Iris pigment epithelial cell (primary cell): Measurements from ENCODE around the gene MUC4.
"Not testable (repeated sequence)": the region's sequence is repeated elsewhere in the genome, so short reads cannot be mapped to it uniquely, and the experiment has no call there.

Source experiments
- DNase-seq: peaks from one replicate; pipeline ENCODE4 v3.0.0-alpha.2; 2011; ENCODE audit warnings: low read depth

The MUC4 gene

DNA sequence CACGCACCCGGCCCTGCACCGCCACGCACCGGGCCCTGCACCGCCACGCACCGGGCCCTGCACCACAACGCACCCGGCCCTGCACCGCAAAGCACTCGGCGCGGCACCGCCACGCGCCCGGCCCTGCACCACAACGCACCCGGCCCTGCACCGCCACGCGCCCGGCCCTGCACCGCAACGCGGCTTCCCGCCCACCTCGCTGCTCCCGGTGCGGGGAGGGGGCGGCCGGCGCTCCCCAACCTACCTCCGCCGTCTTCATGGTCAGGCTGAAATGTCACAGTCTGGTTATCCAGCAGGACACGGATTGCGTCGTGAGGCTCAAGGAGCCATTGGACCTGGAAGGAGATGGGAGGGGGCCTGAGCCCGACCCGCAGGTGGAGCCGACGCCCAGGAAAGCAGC is 49.1 kb downstream of the MUC4 start:
- DNase-seq = no peak

DNA sequence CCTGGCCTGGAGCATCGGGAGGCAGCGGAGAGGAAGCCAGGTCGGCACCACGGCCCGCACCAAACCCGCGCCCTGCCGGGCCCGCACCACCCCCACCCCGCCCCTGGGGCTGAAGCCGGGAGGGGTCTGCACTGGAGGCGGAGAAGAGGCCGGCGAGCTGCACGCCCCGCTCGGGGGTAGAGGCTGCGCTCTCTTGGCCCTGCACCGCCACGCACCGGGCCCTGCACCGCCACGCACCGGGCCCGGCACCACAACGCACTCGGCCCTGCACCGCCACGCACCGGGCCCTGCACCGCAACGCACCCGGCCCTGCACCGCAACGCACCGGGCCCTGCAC is 49.5 kb downstream of the MUC4 start:
- no peak for DNase-seq

DNA sequence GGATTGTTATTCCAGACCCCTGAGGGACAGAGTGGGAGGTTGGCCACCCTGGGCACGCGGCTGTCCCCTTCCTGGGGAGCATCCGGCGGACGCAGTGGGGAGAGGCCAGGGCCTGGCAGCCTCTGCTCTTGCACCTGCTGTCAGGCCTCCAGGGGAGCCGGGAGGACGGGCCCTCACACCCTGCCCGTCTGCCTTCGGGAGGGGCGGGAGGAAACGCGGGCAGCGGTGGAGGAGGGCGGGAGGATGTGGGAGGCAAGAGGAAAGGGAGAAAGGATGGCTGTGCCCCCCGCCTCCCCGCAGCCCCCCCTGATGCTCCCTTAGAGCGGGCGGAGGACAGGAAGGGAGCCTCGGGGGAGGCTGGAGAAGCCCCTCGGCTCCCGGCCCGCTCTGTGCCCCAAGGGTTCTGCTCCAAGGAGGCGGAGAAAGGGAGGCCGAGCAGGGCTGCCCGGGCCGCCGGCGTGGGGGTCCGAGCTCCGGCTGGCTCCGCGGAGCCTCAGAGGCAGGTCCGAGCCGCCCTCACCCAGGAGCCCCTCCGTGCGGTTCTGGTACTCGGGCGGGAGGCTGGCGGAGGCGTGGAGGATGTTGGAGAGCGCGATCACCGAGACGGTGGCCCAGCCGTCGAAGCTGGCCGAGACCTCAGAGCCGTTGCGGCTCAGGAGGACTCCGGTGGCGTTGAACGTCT is 50.0 kb downstream of the MUC4 start:
- no peak for DNase-seq

DNA sequence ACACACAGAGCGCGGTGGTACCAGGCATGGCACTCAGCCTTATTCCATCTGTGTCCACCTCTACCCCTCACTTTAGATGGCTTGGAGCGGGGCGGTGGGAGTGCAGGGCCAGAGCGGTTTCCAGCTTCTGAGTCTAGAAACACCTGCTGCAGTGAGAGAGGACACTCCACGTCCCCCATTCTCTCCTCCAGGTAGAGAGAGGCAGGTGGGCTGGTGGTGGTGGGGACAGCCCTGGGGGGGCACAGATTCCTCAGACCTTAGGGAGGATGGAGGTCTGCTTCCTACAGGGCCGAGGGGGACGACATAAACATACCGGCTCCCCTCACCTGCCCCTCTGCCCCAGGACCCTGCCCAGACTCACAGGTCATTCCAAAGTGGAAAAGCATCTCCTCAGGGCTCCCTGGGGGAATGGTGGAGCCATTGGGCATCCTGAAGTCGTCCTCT is 50.6 kb downstream of the MUC4 start:
- DNase-seq = no peak

DNA sequence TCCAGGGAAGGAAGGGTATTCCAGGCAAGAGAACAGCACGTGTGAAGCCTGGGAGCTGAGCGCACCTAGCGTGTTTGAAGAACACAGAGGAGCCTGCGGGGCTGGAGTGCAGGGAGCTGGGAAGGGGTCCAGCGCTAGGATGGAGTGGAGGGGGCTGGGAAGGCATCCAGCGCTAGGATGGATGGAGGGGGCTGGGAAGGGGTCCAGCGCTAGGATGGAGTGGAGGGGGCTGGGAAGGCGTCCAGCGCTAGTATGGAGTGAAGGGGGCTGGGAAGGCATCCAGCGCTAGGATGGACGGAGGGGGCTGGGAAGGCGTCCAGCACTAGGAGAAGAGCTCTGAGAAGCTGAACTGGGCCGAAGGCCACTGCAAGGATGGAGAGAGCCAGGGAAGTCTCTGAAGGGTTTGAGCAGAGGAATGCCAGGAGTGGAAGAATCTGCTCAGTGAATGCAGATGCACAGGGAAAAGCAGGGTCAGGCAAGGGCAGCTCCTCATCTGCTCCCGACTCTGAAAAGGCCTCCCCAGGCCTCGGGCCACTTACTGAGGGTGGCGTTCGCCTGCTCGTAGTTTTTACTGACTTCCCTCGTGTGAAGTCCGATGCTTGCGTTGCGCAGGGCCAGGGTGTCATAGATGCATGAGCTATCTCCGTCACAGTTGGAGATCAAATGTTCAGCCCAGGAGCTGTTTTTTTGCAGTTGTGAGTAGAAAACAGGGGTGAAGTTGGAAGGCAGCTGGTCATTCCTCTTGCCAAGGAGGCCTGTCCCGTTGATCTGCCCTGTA is 51.2 kb downstream of the MUC4 start:
- no peak for DNase-seq

DNA sequence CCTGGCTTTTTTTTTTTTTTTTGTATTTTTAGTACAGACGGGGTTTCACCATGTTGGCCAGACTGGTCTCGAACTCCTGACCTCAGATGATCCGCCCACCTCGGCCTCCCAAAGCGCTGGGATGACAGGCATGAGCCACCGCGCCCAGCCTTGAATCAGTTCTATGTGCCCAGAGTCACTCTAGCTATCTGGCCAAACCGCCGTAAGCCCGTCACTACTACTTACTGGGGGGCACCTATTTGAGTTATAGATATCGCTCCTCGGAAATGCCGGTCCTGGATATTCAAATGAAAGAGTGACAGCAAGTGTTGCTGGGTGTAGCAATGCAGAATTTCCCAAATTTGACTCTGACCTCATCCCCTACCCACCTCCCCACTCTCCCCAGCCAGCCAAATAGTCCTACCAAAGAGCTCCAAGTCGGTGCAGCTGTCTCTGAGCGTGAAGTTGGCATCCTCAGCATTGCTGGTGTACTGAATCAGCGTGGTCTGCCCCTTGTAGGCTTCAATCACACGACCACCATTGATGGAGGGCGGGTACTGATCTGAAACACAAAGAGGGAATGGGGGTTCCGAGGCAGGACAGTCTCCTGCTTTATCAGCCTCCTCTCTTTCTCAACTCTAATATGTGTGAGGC is 52.9 kb downstream of the MUC4 start:
- DNase-seq = no peak

DNA sequence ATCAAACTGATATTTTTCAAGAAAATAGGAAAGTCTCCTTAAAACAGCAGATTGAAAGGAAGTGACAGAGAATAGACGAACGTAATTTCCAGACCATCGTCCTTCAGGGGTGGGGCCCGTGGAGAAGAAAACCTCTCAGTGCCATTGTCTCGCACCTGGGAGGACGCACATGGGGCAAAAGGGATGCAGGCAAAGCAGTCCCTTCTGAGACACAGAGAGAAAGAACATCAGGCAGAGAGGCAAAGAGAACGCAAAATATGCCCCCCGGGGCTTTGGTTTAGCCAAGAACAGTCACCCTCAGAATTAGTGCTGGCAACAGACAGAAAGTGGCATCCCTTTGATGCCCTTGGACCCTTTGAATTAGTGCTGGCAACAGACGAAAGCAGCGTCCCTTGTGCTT is 53.9 kb downstream of the MUC4 start:
- no peak for DNase-seq

DNA sequence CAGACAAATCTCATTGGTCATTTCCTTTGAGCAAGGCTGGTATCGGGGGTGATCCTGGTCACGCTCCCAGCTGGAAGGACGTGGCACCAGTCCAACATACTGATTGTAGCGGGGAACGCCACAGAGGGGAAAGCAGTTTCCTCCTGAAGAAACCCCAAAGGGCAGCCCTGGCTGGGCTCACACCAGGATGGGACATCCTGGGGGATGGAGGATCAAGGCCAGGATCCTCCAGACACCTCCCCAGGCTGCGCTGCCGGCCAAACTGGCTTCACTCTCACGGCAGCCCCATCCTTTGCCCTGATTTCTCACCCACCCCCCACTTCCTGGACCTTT is 54.3 kb downstream of the MUC4 start:
- no peak for DNase-seq

DNA sequence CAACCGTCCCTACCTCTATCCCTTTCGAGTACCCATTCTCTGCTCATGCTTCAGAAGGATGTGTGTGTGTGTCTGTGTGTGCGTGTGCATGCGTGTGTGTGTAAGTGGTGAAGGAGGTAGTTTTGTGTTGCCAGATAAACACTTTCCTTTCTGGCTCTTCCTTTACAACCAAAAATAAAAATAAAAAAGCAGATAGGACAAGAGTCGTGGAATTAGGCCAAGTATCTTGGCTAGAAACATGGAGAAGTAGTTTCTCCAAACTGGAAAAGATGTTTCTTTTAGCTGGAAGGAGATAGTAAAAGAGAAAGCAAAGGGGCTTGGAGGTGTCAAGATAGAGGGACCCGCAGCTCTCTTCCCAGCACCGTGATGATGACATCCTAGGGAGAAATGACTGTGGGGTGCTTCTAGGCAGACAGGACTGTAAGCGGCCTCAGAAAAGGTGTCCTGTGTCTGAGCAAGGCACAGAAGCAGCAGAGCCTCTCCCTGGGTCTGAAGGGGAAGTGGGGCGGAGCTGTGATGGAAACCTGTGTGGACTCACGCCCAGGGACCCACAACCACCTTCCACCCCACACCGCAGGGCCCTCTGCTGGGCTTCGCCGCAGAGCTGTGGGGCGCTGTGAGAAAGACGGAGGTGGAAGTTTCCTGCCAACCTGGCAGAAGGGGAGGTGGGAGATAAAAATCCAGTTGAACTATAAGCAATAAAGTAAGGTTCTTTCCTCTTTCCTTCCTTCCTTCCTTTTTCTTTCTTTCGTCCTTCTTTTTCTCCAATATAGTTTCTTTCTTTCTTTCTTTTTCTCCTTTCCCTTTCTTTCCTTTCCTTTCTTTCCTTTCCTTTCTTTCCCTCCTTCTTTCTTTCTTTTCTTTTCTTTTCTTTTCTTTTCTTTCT is 55.7 kb downstream of the MUC4 start:
- DNase-seq = no peak

DNA sequence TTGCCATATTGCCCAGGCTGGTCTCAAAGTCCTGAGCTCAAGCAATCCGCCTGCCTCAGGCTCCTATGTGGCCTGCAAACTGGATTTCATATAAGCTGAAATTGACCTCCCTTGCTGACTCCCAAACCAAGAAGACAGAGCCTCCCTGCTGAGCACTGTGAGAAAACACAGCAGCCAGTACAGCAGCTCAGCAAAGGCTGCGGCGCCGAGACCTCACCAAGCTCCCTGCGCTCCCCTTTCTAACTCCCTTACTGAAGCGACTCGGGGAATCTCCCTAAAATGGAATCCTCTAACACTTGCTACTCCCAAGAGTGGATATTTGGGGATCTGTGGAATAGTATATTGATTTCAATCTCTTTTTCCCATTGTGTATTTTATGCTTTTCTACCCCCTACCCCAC is 56.3 kb downstream of the MUC4 start:
- DNase-seq = no peak

DNA sequence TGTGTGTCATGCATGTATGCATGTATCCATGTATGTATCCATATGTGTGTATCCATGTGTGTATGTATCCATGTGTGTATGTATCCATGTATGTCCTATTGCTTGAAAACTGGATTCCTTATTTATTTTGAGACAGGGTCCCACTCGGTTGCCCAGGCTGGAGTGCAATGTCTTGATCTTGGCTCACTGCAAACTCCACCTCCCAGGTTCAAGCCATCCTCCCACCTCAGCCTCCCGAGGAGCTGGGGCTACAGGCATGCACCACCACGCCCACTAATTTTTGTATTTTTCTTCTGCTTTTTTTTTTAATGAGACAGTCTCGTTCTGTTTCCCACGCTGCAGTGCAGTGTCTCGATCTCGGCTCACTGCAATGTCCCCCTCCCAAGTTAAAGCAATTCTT is 56.8 kb downstream of the MUC4 start:
- no peak for DNase-seq

DNA sequence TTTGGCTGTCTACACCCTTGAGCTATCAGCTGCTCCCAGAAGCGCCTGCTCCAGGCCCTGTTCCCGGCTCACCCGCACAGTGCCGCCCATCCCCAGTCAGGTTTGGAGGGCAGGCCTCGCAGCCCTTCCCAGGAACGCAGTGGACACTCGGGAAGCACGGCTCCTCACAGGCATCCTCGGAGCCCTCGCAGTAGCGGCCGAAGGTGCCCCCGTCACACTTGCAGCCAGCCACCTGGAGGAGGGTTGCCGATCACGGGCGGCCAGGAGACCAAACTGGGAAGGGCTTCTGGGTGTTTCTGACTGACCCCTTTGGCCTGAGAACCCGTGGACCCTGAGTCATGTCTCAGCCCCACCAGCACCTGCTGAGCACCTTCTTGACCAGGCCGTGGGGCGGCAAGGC is 57.6 kb downstream of the MUC4 start:
- DNase-seq = no peak

DNA sequence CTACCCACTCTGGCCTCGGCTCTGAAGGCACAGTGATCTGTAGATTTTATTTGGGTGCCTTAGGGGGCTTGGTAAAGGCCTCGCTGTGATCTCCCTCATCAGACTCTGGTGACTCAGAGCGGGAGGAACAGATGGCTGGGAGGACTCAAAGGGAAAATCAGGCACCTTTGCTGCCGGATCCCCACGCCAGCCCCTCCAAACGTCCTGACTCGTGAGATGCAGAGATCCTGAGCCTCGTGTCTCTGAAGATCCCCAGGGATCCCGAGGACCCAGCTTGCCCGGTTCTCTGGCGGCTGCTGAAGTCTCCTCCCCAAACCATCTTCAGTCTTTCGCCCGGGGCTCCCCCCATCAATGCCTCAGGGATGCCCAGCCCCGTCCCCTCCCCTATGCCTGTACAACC is 58.1 kb downstream of the MUC4 start:
- DNase-seq = no peak

DNA sequence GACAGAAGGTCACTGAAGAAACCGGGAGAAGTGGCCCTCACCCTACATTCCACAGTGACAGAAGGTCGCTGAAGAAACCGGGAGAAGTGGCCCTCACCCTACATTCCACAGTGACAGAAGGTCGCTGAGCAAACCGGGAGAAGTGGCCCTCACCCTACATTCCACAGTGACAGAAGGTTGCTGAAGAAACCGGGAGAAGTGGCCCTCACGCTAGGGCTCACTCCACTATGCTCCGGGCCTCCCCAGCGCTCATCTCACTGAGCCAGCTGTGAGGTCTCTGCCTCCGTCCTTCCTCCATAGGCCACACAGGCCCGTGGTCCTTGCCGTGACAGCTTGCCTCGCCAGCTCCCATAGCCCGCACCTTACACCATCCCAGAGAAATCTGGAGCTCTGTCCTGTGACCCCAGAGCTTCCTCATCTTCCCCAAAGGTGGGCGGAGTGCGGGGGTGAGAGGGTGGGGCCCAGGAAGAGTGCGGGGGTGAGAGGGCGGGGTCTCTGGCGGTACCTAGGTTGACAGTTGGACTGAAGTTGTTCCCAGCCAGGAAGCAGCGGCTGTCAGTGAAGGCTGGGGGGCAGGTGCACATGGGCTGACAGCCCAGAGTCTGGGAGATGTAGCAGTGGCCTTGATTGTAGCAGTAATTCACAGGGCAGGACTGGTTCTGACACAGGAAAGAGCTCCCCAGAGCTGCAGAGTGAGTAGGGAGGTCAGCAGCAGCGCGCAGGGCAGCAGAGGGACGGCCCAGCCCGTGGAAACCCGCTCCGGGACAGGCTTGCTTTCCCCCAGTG is 59.0 kb downstream of the MUC4 start:
- no peak for DNase-seq

DNA sequence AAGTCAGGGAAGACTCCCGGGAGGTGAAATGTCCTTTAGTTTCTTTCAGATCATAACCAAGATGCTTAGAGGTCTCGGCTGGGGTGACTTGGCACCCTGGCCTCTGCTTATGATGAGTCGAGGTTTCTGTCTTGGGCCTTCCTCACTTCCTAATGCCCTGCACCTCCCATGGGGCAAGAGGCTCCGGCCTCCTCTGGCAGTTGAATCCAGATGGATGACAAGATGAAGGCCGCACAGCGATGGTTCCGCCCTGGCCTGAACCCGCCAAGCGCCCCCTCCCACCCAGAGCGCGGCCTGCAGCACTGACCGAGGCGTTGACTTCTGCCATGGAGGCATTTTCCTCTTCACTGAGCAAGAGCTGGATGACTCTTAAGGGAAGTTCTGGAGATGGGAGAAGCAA is 59.7 kb downstream of the MUC4 start:
- DNase-seq = no peak

DNA sequence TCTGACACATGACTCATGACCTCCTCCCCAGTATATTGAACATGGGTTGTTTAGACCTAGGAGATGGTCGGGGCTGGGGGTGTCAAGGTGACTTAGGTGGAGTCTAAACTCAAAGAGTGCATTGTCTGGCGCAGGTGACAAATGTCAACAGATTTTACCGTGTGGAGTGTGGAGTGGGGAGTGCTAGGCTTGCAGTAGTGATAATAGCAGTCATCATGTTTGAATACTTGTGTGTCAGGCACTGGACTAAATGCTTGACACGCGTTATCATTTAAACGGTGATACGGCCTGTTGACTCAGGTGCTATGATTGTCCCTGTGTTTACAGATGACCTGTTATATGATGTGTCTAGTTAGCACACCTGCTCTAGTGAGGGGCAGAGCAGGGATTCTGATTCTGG is 60.2 kb downstream of the MUC4 start:
- no peak for DNase-seq

DNA sequence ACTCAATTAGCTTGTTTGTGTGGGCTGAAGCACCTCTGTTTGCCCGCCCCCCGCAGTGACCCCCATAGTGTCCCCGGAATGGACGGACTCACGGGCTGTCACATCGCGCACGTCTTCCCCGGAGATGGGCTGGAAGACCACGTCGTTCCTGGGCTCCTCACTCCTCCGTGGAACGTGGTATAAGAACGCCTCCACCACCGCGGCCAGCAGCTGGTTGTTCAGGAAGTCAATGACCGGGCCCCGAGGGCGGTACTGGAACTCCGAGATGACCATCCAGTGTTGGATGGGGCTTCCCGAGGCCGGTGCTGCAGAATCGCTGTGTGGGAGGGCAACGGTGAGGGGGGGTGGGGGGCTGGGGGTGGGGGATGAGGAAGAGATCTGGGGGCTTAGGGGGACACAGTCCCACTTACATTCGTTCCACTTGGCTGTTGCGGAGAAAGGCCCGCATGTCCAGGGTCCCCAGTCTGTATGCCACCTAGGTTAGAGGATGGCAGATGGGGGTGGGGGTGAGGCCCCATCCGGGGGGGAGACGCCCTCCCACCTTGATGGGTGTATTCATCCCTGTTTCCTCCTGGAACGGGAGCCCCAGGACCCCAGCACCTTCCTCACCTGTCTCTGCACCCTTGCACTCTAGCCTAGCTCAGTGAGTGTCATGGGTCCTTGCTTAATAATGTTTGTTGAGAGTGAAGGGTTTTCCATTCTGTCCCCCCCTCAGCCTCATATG is 60.8 kb downstream of the MUC4 start:
- DNase-seq = no peak

DNA sequence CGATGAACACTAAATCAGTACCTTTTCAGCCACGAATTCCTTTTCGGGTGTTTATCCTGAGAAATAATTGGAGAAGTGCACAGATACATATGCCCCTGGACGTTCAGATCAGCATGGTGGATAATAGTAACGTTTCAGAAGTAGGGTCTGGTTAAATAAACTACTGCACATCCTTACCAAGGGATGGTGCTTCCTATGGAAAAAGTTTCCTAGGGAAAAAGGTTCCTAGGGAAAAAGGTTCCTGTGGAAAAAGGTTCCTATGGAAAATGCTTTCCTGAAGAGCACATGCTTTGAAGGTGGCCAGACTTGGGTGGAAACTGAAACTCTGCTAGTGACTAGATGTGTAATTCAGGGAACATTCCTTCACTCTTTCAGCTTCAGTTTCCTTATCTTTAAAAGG is 62.6 kb downstream of the MUC4 start:
- DNase-seq = not testable (repeated sequence)

DNA sequence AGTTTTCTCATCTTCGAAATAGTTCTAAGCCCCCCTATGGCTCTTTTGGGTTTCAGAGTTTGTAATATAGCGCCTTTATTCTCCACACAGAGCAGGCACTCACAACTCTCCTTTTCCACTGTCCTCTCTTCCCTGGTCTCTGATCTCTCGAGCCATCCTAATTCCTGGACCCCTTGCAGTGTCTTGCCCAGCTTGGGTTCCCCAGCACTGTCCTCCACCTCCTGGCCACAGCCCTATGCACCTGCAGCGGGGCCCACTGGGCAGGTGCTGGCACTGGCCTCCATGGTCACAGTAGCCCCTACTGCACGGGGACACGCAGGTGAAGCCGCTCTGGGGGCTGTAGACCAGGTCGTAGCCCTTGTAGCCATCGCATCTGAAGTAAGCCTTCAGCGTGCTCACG is 63.1 kb downstream of the MUC4 start:
- no peak for DNase-seq

DNA sequence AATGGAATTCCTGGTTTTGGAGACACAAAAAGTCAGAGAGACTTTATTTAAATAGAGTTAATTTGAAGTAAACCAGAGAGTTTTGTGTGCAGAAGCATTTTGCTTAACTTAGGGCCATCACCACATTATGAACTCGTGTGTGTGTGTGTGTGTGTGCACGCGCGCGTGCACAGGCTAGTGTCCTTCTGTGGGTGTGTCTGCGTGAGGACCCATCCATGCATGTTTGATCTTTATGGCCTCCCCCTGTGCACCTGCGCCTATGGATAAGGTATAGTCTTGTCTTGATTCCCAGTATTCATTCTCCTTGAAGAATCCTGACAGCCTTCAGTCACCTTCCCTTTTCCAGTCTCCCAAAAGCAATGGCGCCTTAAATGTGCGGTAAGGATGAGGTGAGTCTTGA is 65.0 kb downstream of the MUC4 start:
- no peak for DNase-seq

DNA sequence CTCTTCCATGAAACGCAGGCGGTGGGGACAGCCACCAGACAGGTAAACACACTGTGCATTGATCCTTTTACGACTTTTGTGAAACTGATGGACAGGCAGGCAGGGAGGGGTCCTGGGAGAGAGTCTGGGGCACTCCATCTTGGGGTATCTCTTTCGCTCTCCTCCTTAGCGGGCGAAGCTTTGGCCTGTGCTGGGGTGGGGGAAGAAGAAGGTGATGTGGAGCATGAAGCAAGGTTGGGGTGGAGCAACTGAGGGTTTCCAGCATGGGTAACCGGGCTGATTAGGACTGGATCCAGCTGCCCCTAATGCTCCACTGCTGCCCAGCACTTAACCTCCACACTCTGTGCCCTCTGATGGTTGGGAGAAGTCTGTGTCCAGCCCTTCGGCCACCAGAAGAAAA is 65.4 kb downstream of the MUC4 start:
- no peak for DNase-seq
